GM18858 (cell line): ENCODE measurements around the gene NMRAL1.

ENCODE experiments used
- ATAC-seq: cut with Tn5 transposase; IDR thresholded peaks from one replicate; pipeline ENCODE4 v1.9.1; 2021; ENCODE audit not compliant: unreplicated experiment

NMRAL1 gene

DNA sequence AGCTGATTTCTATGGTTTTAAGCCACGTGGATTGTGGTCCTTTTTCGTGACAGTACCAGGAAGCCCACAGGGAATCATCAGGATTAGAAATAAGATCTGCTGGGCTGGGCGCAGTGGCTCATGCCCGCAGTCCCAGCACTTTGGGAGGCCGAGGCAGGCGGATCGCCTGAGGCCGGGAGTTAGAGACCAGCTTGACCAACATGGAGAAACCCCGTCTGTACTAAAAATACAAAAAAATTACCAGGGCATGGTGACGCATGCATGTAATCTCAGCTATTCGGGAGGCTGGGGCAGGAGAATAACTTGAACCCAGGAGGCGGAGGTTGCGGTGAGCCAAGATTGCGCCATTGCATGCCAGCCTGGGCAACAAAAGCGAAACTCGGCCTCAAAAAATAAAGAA lies 6.5 kb downstream of the NMRAL1 start:
- ATAC-seq, result no peak

DNA sequence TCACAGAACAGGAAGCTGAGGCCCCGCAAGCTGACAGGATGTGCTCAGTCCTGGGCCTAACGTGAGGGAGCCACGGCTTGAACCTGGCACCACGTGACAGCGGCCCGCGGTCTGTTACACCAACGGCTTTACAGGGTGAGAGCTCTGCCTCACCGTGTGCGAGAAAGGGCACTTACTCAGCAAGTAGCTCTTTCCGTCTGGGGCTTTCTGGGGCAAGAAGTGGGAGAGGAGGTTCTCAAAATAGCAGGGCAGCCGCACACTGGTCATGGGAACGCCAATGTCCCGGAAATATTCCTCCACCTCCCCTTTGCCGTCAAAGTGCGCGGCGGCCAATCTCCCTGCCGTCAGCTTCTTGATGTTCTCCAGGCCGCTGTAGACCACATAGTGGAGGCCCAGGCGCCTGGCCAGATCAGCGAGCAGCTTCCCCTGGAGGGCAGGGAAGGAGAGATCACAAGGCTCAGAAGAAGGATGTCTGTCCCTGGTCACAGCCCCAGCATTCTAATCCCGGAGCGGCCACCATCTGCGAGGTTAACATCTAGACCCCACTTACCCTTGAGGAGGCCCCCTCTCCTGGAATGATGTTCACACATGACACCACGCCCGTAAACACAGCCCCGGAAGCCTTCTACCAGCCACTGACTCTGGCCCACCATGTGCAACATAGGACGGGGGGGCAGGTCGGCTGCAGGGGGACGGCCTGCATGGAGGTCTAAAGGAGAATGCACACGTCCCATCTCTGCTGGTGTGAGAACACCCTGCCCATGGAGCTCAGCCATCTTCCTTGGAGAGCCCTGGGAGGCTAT lies 8.2 kb downstream of the NMRAL1 start:
- ATAC-seq, result no peak

DNA sequence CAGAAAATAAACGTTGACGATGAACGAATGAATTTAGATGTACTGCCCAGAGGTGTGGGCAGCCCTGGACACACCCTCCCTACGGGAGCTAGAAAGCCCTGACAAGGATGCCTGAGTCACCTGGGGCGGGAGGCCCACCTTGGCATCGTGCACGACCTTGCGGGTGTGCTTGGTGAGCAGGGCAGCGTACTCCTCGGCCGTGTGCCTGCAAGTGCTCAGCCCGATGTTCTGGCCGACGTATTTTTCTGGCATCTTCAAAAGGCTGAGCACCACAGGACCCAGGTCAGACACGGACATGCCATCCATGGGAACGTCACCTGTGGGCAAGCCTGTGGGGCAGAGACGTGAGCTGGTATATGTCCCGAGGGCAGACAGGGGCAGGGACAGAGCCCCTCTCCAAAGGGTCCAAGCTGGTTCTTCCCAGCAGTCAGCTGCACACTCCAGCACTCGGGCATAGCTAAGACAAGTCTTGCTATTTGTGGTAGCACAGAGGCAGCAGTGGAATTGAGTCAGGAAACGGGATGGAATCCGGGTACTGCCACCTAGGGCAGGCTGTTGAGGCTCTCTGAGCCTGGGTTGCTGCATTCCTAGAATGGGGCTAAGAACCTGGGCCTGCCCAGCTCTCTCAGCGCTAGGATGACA lies 10.8 kb downstream of the NMRAL1 start:
- ATAC-seq, result no peak

DNA sequence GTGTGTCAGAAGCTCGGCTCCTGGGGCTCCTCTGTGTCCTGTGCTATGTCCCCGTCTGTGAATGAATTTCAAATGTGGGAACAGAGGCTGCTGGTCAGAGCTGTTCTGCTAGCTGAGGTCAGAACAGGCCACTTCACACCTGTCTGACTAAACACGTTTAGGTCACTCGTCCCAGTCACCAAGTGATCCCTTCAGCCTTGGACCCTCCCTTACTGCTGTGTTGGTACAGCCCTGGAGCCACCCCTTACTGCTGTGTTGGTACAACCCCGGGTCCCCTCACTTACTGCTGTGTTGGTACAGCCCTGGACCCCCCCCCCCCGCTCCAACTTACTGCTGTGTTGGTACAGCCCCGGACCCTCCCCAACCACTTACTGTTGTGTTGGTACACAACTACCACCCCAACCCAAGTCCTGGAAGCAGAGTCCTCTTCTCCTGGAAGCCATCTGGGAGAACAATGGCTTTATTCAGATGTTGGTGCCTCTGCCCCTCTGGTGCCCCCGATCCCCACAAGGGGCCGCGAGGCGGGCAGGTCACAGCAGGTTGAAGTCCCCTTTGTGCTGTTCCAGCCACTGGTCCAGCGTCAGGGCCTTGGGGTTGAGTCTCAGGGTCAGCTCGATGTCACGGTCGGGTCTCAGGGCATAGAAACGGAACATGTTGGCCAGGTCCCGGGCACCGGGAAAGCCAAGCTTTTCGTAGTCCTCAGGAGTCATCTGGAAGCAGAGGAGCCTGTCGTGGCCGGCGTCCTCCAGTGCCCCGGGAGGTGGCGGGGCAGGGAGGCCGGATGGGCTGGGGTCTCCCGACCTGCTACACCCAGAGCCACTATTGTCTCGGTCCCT lies 13.0 kb downstream of the NMRAL1 start:
- no peak for ATAC-seq

DNA sequence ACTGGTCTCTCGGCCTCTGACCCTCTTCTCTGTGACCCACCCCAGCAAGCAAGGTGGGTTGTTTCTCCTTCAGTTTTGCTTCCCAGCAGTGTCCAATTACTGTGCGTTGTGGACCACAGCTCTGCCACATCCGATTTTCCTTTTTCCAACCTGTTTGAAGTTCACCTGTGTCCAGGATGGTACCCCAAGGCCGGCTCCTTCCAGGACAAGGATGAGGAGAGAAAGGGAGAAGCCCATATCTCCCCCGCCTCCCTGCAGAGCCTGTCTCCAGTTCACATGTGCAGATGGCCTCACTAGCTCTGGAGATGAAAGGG lies 13.5 kb downstream of the NMRAL1 start:
- ATAC-seq, result no peak

DNA sequence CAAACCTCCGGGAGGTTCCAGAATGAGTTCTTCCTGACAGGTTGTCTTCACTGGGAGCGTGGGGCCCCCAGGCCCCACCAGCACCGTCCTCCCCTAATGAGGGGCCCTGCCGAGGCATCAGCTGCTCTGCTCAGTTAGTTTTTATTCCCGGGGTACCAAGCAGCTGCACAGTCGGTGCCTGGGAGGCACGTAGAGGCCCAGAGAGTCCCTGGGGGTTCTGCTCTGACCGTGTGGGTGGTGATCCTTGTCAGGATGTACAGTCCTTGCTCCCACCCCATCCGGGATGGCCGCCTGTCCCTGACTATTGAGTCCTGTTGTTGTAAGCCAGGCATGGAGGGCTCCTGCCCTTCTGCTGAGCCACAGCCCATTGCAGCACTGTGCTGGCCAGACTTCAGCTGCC lies 18.5 kb downstream of the NMRAL1 start:
- no peak for ATAC-seq

DNA sequence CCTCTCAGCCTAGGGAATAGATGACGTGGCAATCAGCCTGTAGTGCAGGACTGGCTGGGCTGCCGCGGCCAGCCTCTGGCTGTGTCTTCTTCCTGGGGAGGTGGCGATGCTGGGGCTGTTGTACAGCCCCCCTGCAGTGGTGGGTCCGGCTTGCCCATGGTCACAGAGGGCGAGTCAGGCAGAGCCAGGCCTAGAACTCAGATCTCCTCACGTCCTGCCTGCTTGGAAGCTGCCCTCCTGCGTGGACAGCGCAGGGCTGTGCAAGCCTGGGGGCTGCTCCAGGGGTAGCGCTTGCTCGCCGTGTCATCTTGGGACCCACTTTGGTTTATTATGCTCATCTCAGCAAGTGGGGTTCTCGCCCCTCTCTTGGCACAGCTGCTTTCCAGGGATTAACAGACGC lies 19.3 kb downstream of the NMRAL1 start:
- no peak for ATAC-seq

DNA sequence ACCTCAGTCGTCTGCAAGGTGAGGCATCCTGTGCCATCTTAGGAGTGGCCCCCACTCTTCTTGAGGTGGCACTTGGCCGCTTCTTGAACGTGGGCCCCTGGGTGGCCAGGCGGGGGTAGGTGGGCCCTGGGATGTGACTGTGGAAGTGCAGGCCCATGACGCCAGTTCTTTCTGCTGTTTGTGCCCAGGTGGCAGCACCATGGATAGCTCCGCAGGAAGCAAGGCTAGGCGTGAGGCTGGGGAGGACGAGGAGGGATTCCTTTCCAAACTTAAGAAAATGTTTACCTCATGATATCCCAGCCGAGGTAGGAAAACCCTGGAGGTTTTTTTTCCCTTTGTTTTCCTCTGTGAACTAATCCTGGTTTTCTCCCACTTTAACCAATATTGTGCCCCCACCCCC lies 19.8 kb downstream of the NMRAL1 start:
- no peak for ATAC-seq

DNA sequence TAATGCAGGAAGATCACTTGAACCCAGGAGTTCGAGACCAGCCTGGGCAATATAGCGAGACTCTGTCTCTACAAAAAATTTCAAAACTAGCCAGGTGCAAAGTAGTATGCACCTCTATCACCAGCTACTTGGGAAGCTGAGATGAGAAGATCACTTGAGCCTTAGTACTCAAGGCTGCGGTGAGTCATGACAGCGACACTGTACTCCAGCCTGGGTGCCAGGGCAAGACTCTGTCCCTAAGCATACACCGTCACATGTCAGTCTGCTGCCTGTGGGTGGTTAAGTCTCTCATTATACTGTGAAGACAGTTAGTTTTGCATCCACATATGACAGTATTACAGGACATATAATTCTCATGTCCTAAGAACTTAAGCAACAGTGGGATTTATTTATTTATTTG lies 21.8 kb downstream of the NMRAL1 start:
- no peak for ATAC-seq

DNA sequence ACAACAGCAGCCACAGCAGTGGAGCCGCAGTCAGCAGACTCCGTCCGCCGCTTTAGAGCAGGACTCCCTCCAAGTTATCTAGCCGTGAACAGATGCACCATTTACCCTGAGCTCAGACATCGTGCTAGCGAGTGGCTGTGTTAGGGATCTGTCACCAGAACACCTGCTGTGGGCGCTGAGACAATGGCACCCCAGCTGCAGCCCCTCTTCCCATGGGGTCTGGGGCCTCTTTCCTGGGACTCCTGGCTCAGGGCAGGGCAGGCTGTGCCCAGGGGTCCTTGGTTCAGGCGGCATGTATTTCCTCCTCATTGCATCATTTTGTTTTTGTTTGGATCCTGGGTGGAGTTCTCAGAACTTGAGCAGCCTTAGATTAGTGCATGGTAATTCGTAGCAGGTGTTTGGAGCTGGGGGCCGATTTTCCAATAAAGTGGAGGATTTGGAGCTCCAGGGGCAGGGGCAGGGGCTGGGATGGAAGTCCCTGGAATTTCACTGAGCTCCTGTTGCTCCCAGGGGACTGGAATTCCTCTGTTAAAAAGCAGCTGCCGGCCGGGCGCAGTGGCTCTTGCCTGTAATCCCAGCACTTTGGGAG lies 23.4 kb downstream of the NMRAL1 start:
- no peak for ATAC-seq

DNA sequence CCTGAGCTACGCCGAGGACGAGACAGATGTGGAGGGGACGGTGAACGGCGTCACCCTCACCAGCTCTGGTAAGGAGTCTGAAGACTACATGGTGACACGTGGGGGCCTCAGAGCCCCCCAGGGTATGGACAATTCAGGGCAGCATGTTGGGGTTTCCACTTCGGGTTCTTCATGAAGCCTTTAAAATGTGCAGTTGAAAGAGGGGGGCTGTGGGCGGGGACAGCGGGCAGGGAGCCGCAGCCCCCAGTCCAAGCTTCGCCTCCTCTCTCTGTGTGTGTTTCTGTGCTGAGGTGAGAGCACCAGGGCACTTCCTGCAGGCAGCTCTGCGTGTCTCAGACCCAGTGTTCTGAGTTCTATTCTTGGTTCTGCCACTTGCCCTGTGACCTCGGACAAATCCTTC lies 24.0 kb downstream of the NMRAL1 start:
- ATAC-seq, result no peak

DNA sequence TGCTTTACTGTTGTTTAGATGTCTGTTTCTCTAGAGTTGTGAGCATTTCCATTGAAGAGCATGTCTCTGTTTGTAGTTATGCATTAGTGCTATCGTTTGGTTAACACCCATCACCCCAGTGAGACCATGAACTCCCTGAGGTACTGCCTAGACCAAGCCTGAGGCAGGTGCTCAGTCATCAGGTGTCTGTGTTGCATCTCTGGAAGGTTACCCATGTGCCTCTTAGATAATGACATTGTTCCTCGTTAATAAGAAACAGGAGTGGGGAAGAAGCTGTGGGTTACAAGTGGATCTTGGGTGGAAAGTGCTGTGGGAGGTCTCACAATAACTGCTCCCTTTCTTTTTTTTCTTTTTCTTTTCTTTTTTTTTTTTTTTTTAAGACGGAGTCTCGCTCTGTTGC lies 30.4 kb downstream of the NMRAL1 start:
- no peak for ATAC-seq

DNA sequence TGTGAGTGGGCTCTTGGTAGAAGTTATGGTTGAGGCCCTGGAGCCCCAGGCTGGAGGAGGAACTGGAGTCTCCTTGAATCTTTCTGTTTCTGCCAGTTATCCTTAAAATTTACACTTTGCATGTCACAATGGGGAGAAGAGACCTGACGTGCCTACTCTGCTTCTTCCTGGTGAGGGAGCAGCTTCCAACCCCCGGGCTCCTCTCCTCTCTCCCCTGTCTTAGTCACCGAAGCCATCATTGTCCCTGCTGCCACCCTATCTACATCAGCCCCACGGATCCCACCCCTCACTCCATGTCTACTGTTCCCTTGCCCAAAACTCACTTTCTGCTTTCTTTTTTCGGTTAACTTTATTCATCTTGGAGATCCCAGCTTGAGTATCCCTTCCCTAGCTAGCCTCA lies 31.2 kb downstream of the NMRAL1 start:
- ATAC-seq, result no peak

DNA sequence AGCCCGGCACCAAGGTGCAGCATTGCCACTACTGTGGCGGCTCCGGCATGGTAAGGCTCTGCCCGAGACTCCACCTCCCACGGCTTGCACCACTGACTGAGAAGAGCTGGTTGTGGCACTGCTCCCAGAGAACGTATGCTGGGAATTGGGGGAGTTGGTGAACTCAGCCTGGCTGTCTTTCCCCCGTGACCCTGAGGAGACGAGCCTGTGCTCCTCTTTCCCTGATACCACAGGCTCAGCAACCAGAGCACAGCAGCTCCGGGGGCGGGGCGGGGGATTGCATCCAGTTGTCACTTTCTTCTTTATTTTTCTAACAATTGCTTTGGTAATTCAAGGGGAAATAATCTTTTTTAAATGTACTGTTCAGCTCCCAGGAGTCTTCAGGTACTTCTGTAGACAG lies 32.1 kb downstream of the NMRAL1 start:
- ATAC-seq, result no peak

DNA sequence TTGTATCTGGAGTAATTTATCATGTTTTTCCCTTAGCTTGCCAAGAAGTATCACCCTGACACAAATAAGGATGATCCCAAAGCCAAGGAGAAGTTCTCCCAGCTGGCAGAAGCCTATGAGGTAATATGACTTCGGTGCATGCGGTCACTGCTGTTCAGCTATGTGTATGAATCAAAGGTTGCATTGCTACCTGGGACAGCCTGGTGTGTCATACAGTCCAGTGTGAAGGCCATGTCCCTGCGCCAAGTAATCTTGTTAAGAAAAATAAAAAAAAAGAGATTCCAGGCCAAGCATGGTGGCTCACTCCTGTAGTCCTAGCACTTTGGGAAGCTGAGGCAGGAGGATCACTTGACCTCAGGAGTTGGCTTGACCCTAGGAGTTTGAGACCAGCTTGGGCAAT lies 37.1 kb downstream of the NMRAL1 start:
- no peak for ATAC-seq

DNA sequence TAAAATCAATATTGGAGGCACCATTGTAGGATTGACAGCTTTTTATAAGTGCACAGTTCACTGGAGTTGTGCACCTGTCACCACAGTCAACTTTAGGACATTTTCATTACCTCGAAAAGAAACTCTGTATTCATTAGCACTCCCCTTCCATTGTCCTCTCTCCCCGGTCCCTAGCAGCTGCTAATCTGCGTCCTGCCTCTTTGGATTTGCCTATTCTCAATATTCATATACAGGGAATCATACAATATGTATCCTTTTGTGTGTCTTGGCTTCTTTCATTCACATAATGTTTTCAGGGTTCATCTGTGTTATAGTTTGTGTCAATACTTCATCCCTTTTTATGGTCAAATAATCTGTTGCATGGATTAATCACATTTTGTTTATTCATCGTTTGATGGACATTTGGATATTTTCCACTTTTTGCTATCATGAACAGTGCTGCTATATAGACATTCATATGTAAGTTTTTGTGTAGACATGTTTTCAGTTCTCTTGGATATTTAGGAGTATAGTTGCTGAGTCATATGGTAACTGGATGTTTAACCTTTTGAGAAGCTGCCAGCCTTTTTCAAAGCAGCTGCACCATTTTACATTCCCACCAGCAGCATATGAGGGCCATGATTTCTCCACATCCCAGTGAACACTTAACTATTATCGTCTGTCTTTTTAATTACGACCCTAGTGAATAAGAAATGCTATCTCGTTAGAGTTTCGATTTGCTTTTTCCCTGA lies 38.9 kb downstream of the NMRAL1 start:
- no peak for ATAC-seq

DNA sequence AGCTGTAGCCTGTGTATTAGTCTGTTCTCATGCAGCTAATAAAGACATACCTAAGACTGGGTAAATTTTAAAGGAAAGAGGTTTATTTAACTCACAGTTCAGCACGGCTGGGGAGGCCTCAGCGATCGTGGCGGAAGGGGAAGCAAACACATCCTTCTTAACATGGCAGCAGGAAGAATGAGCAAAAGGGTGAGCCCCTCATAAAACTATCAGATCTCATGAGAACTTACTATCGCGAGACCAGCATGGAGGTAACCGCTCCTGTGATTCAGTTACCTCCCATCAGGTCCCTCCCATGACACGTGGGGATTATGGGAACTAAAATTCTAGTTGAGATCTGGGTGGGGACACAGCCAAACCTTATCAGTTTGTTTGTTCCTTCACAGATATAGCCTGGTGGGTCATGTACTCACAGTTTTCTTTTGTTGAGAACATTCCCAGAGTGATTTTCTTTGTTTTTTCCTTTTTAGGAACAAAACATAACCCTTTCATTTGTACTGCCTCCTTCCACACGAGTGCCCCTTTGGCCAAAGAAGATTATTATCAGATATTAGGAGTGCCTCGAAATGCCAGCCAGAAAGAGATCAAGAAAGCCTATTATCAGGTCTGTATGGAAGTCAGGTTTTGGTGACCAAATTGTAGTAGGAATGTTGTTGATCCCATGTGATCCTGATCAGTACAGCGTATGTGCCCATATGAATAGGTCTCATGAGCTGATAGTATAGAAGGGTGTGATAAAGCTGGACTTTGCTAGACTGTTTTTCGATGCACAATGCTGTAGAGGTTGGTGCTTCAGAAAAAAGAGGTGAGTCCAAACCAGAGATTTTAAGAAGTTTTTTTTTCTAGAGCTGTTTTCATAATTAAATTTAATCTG lies 40.3 kb downstream of the NMRAL1 start:
- ATAC-seq, result no peak

DNA sequence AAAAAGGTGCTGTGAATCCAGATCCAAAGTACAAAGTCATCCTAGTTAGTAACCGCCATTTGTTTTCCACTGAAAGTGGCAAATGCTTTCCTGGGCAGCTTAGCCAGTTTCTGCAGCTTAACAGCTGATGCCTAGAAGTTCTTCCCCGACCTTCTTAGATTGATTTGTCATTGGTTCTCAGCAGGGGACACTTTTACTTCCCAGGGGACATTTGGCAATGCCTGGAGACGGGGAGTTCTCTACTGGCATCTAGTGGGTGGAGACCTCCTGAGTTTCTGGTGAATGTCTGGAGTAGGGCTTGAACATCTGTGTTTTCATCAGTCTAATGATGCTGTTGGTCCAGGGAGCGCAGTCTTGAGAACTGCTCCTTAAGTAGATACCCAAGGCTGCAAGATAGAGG lies 41.2 kb downstream of the NMRAL1 start:
- no peak for ATAC-seq

DNA sequence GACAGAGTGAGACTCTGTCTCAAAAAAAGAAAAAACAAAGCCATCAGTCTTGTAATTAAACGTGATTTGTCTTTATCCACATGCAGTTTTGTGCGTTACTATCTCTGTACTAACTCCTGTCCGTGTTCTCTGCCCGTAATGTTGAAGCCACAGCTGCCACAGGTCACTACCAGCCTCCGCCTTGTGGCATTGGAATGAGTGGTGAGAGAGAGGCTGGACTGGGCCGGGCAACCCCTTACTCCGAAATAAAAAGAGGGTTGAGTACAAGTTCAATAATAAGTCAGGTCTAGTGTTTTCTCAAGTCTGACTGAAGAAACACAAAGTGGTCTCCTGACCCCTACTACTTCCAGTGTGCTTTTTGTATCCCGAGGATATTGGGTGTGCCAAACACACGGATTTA lies 43.4 kb downstream of the NMRAL1 start:
- ATAC-seq, result no peak

DNA sequence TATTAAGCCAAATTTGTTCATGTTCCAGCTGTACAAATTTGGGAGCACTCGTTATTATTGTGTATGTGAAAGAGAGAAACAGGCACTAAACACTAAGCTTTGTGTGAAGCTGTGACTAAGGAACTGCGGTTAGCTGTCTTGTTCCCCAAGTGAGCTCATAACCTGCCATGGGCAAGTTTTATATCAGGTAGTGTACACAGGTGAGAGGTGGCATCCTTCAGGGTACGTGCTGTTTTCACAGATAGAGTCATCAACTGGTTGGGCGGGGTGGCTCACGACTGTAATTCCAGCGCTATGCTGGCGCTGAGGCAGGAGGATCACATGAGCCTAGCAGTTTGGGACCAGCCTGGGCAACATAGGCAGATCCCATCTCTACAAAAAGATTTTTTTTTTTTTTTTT lies 45.9 kb downstream of the NMRAL1 start:
- no peak for ATAC-seq
